K562 (cell line): Measurements from ENCODE around the gene PCSK6. TPM values are rescaled to one million over a fixed set of nuclear protein-coding genes. Genes with fewer than 3 reads are reported as not detected.
"Not testable (repeated sequence)": the region's sequence is repeated elsewhere in the genome, so short reads cannot be mapped to it uniquely, and the experiment has no call there.

Experiments
- CBX3 ChIP-seq, 2 experiments: IDR thresholded peaks; 1 replicate in 1 of 2; 2 replicates in 1 of 2; pipeline ENCODE4 v1.6.1; 2012; ENCODE audit warnings: inconsistent platforms in 2 of 2, low read length in 2 of 2, borderline replicate concordance in 1 of 2, control low read depth in 1 of 2
- FOSL1 ChIP-seq: fragments of 200-800 bp; sonication (Bioruptor generic); conservative IDR thresholded peaks from 2 replicates; pipeline ENCODE4 v1.6.1; 2016; ENCODE audit warnings: missing genetic modification characterization, missing compliant biosample characterization
- FOXJ2 ChIP-seq: fragments of 200-800 bp; sonication (Bioruptor generic); IDR thresholded peaks from 2 replicates; pipeline ENCODE4 v1.6.1; 2016; ENCODE audit warnings: missing genetic modification characterization, missing compliant biosample characterization
- GABPB1 ChIP-seq: sonication (generic); formaldehyde crosslinking; IDR thresholded peaks from 2 replicates; pipeline ENCODE4 v1.8.0; 2022; ENCODE audit warnings: mild to moderate bottlenecking, missing genetic modification reagents
- PHF20 ChIP-seq: fragments of 450-650 bp; IDR thresholded peaks from 2 replicates; pipeline ENCODE4 v1.6.1; 2018; ENCODE audit not compliant: partially characterized antibody
- POLR2AphosphoS2 ChIP-seq: IDR thresholded peaks from 2 replicates; pipeline ENCODE4 v1.6.1; 2012; ENCODE audit warnings: low read length, improper control_type of control experiment
- TAF7 ChIP-seq: fragments of 450-650 bp; IDR thresholded peaks from 2 replicates; pipeline ENCODE4 v1.6.1; 2016; ENCODE audit warnings: missing genetic modification characterization, missing compliant biosample characterization
- ZKSCAN8 ChIP-seq: fragments of 200-800 bp; sonication (Bioruptor generic); IDR thresholded peaks from 2 replicates; pipeline ENCODE4 v1.6.1; 2016; ENCODE audit warnings: missing genetic modification characterization, missing compliant biosample characterization
- ZNF197 ChIP-seq: fragments of 200-800 bp; sonication (Bioruptor generic); IDR thresholded peaks from 2 replicates; pipeline ENCODE4 v1.6.1; 2016; ENCODE audit warnings: low read depth, missing genetic modification characterization, missing compliant biosample characterization
- ZNF589 ChIP-seq: fragments of 200-800 bp; sonication (Bioruptor generic); IDR thresholded peaks from 2 replicates; pipeline ENCODE4 v1.6.1; 2016; ENCODE audit warnings: low read depth, missing genetic modification characterization, missing compliant biosample characterization
- polyA plus RNA-seq, 8 experiments: library from polyadenylated mRNA; depleted of rRNA in 4 of 8; stranded (reverse) in 5 of 8; unstranded in 3 of 8; fragments of >200 nt; fragmentation: Nextera tagmentation in 2 of 8; fragmentation: Illumina TruSeq in 1 of 8; extraction: Ambion mirVana in 2 of 8; extraction: Trizol in 1 of 8; gene quantifications; 2 replicates each; pipeline versions ENCODE4 v1.2.1 to v1.2.3, GENCODE V29; 2011 to 2014; ENCODE audit warnings: inconsistent platforms in 1 of 8, missing spikeins in 1 of 8
- total RNA-seq, 7 experiments: library from RNA; depleted of rRNA in 6 of 7; stranded (reverse); fragments of >200 nt in 6 of 7; fragmentation: Illumina TruSeq in 2 of 7; extraction: Trizol in 2 of 7; gene quantifications; 2 replicates each; pipeline versions ENCODE4 v1.2.1 to v1.2.3, GENCODE V29; 2011 to 2021; ENCODE audit warnings: low replicate concordance in 1 of 7
- TF ChIP-seq, protein P1 (sequence below), 2 experiments: fragments of 450-650 bp in 1 of 2; sonication (generic) in 1 of 2; formaldehyde crosslinking in 1 of 2; IDR thresholded peaks; 2 replicates each; pipeline versions ENCODE4 v1.7.1 to v1.9.0; 2016 to 2022; ENCODE audit warnings: inconsistent platforms in 1 of 2, mild to moderate bottlenecking in 1 of 2, missing genetic modification reagents in 1 of 2
- TF ChIP-seq, protein P2 (sequence below): sonication (generic); formaldehyde crosslinking; IDR thresholded peaks from 2 replicates; pipeline ENCODE4 v1.8.1; 2023; ENCODE audit warnings: mild to moderate bottlenecking, missing genetic modification reagents, moderate library complexity
- TF ChIP-seq, protein P3 (sequence below): fragments of 450-650 bp; IDR thresholded peaks from 2 replicates; pipeline ENCODE4 v1.6.1; 2014; ENCODE audit warnings: low read depth, mild to moderate bottlenecking, moderate library complexity, borderline replicate concordance

The PCSK6 gene
- total and polyA plus RNA-seq, 9 of the 15 experiments (the other 6 are each of a cell fraction or from before 2014, with no cell fraction given): 2.2 to 32.6 (median 14.5) TPM

DNA sequence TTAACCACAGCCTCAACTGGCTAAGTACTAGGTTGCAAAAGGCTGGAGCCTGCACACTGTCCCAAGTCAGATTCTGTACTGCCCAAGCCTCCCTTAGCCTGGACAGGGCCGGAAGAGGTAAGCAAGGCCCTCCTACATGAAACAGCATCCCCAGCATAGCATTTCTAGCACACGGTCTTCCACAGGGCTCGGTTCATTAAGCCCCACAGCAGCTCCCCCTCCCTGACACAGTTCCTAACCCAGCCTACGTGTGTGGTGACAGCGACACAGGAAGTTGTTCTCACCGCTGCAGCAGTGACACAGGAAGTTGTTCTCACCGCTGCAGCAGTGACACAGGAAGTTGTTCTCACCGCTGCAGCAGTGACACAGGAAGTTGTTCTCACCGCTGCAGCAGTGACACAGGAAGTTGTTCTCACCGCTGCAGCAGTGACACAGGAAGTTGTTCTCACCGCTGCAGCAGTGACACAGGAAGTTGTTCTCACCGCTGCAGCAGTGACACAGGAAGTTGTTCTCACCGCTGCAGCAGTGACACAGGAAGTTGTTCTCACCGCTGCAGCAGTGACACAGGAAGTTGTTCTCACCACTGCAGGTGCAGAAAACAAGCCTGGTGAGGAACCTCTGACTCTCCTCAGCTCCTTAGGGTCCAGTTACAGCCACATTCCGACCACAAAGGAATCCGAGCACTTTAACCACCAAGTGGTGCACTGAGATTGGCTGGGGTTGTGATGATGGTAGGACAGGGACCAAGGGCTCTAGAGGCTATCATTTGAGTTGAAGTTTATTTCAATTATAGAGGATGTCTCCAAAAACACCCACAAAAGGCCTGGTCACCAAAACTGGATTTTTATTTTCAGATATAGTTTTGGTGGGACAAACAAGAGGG lies 155.4 kb downstream of the PCSK6 start (continued):
- TF ChIP-seq, protein P1, sequence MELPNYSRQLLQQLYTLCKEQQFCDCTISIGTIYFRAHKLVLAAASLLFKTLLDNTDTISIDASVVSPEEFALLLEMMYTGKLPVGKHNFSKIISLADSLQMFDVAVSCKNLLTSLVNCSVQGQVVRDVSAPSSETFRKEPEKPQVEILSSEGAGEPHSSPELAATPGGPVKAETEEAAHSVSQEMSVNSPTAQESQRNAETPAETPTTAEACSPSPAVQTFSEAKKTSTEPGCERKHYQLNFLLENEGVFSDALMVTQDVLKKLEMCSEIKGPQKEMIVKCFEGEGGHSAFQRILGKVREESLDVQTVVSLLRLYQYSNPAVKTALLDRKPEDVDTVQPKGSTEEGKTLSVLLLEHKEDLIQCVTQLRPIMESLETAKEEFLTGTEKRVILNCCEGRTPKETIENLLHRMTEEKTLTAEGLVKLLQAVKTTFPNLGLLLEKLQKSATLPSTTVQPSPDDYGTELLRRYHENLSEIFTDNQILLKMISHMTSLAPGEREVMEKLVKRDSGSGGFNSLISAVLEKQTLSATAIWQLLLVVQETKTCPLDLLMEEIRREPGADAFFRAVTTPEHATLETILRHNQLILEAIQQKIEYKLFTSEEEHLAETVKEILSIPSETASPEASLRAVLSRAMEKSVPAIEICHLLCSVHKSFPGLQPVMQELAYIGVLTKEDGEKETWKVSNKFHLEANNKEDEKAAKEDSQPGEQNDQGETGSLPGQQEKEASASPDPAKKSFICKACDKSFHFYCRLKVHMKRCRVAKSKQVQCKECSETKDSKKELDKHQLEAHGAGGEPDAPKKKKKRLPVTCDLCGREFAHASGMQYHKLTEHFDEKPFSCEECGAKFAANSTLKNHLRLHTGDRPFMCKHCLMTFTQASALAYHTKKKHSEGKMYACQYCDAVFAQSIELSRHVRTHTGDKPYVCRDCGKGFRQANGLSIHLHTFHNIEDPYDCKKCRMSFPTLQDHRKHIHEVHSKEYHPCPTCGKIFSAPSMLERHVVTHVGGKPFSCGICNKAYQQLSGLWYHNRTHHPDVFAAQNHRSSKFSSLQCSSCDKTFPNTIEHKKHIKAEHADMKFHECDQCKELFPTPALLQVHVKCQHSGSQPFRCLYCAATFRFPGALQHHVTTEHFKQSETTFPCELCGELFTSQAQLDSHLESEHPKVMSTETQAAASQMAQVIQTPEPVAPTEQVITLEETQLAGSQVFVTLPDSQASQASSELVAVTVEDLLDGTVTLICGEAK (IDR thresholded peaks at IDR 0.05): peak; percentile 94
- TF ChIP-seq, protein P1 (CRISPR knock-in tag; IDR thresholded peaks at IDR 0.05): not testable (repeated sequence)
- TF ChIP-seq ZKSCAN8 (CRISPR knock-in tag) (peak; percentile 71), ZNF589 (CRISPR knock-in tag) (peak; percentile 93), GABPB1 (CRISPR knock-in tag) (peak; percentile 98), CBX3 (IDR thresholded peaks at IDR 0.05; ENCODE audit: borderline replicate concordance in 1 of 2, low read length in 2 of 2) (peak in 1 of 2 experiments; percentile 98; a peak in 2 of 3 replicates), FOXJ2 (tag) (peak; percentile 95), FOSL1 (peak; percentile 52), PHF20 (peak; percentile 87), TAF7 (tag) (peak; percentile 36; the same call in 1 of the 2 replicates), POLR2AphosphoS2 (peak; percentile 92), ZNF197 (peak; percentile 91)
- TF ChIP-seq, protein P2, sequence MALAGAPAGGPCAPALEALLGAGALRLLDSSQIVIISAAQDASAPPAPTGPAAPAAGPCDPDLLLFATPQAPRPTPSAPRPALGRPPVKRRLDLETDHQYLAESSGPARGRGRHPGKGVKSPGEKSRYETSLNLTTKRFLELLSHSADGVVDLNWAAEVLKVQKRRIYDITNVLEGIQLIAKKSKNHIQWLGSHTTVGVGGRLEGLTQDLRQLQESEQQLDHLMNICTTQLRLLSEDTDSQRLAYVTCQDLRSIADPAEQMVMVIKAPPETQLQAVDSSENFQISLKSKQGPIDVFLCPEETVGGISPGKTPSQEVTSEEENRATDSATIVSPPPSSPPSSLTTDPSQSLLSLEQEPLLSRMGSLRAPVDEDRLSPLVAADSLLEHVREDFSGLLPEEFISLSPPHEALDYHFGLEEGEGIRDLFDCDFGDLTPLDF: 0 out of 2 replicates have a peak, but pooled peaks have one; percentile 31
- TF ChIP-seq, protein P3, sequence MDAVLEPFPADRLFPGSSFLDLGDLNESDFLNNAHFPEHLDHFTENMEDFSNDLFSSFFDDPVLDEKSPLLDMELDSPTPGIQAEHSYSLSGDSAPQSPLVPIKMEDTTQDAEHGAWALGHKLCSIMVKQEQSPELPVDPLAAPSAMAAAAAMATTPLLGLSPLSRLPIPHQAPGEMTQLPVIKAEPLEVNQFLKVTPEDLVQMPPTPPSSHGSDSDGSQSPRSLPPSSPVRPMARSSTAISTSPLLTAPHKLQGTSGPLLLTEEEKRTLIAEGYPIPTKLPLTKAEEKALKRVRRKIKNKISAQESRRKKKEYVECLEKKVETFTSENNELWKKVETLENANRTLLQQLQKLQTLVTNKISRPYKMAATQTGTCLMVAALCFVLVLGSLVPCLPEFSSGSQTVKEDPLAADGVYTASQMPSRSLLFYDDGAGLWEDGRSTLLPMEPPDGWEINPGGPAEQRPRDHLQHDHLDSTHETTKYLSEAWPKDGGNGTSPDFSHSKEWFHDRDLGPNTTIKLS: 0 out of 2 replicates have a peak, but pooled peaks have one; percentile 20
